ENCODE results near the gene B4GALT2. TPM values are rescaled to one million over a fixed set of nuclear protein-coding genes. Genes with fewer than 3 reads are reported as not detected.

B4GALT2 gene
- total RNA-seq, 2 donors from 2014 or later, result 62.7 to 72.7 TPM

GRCh38 chr1:44021156-44021555 lies 42.1 kb downstream of the B4GALT2 start:
- 81 to 89% methylated on average over 7 to 8 of the region's 8 CpGs for WGBS, 2 experiments (ENCODE audit: insufficient coverage in 1 of 2, insufficient read length in 1 of 2)
- TF ChIP-seq, protein P1, sequence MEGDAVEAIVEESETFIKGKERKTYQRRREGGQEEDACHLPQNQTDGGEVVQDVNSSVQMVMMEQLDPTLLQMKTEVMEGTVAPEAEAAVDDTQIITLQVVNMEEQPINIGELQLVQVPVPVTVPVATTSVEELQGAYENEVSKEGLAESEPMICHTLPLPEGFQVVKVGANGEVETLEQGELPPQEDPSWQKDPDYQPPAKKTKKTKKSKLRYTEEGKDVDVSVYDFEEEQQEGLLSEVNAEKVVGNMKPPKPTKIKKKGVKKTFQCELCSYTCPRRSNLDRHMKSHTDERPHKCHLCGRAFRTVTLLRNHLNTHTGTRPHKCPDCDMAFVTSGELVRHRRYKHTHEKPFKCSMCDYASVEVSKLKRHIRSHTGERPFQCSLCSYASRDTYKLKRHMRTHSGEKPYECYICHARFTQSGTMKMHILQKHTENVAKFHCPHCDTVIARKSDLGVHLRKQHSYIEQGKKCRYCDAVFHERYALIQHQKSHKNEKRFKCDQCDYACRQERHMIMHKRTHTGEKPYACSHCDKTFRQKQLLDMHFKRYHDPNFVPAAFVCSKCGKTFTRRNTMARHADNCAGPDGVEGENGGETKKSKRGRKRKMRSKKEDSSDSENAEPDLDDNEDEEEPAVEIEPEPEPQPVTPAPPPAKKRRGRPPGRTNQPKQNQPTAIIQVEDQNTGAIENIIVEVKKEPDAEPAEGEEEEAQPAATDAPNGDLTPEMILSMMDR (conservative IDR thresholded peaks at IDR 0.05), result no peak
- no peak overlapping the region for H3K9ac ChIP-seq (ENCODE audit: extremely low read depth, low read length, poor library complexity, severe bottlenecking)

GRCh38 chr1:44021581-44022321 lies 42.7 kb downstream of the B4GALT2 start:
- TF ChIP-seq, protein P1 (conservative IDR thresholded peaks at IDR 0.05), result peak; percentile 53
- no peak overlapping the region for H3K9ac ChIP-seq (ENCODE audit: extremely low read depth, low read length, poor library complexity, severe bottlenecking)
- H3K27me3 ChIP-seq (ENCODE audit: control insufficient read depth, insufficient read depth, low read length, poor library complexity, severe bottlenecking), result no peaks in the 10 kb centered on the region
- 89 to 94% methylated on average over 6 to 10 of the region's 10 CpGs for WGBS, 2 experiments (ENCODE audit: insufficient coverage in 1 of 2, insufficient read length in 1 of 2)
- no peak overlapping the region for H3K4me3 ChIP-seq (ENCODE audit: low read length)
- no peak for DNase-seq
- peaks cover 7% of the 10 kb centered on the region for H3K36me3 Mint-ChIP-seq (ENCODE audit: low read depth)
- H3K4me3 Mint-ChIP-seq, result no peak overlapping the region
- no peak overlapping the region for H3K27ac Mint-ChIP-seq
- H3K36me3 ChIP-seq (ENCODE audit: control insufficient read depth, insufficient read depth, low read length), result no peaks in the 10 kb centered on the region
- no peaks in the 10 kb centered on the region for H3K9me3 ChIP-seq (ENCODE audit: control insufficient read depth, low read length)
- H3K27me3 Mint-ChIP-seq (ENCODE audit: insufficient read depth), result no peaks in the 10 kb centered on the region
- peaks cover 2% of the 10 kb centered on the region for H3K4me1 Mint-ChIP-seq
- no peaks in the 10 kb centered on the region for H3K9me3 Mint-ChIP-seq
- H3K27ac ChIP-seq (ENCODE audit: low read depth, low read length), result no peak overlapping the region
- H3K4me1 ChIP-seq (ENCODE audit: control insufficient read depth, insufficient read depth, low read length), result no peaks in the 10 kb centered on the region

More at GRCh38 chr1:44021156-44021555, 42.1 kb downstream of the B4GALT2 start:
- Histone ChIP-seq H3K4me1 (ENCODE audit: control insufficient read depth, insufficient read depth, low read length) (no peaks in the 10 kb centered on the region), H3K9me3 (ENCODE audit: control insufficient read depth, low read length) (no peaks in the 10 kb centered on the region), H3K27me3 (ENCODE audit: control insufficient read depth, insufficient read depth, low read length, poor library complexity, severe bottlenecking) (no peaks in the 10 kb centered on the region), H3K27ac (ENCODE audit: low read depth, low read length) (no peak overlapping the region), H3K36me3 (ENCODE audit: control insufficient read depth, insufficient read depth, low read length) (no peaks in the 10 kb centered on the region), H3K4me3 (ENCODE audit: low read length) (no peak overlapping the region)
- Mint-ChIP-seq H3K27ac (no peak overlapping the region), H3K4me1 (peaks cover 2% of the 10 kb centered on the region), H3K9me3 (no peaks in the 10 kb centered on the region), H3K4me3 (no peak overlapping the region), H3K27me3 (ENCODE audit: insufficient read depth) (no peaks in the 10 kb centered on the region), H3K36me3 (ENCODE audit: low read depth) (peaks cover 7% of the 10 kb centered on the region)
- no peak for DNase-seq

GRCh38 chr1:44024031-44024902 lies 45.3 kb downstream of the B4GALT2 start:
- H3K27me3 Mint-ChIP-seq (ENCODE audit: insufficient read depth), result peaks cover 6% of the 10 kb centered on the region
- TF ChIP-seq, protein P1 (conservative IDR thresholded peaks at IDR 0.05), result no peak
- Histone ChIP-seq H3K4me3 (ENCODE audit: low read length) (no peak overlapping the region), H3K27ac (ENCODE audit: low read depth, low read length) (no peak overlapping the region), H3K36me3 (ENCODE audit: control insufficient read depth, insufficient read depth, low read length) (no peaks in the 10 kb centered on the region), H3K9ac (ENCODE audit: extremely low read depth, low read length, poor library complexity, severe bottlenecking) (no peak overlapping the region), H3K27me3 (ENCODE audit: control insufficient read depth, insufficient read depth, low read length, poor library complexity, severe bottlenecking) (no peaks in the 10 kb centered on the region), H3K9me3 (ENCODE audit: control insufficient read depth, low read length) (no peaks in the 10 kb centered on the region), H3K4me1 (ENCODE audit: control insufficient read depth, insufficient read depth, low read length) (no peaks in the 10 kb centered on the region)
- peaks cover 7% of the 10 kb centered on the region for H3K36me3 Mint-ChIP-seq (ENCODE audit: low read depth)
- no peaks in the 10 kb centered on the region for H3K9me3 Mint-ChIP-seq
- 92 to 94% methylated on average over 8 to 14 of the region's 14 CpGs for WGBS, 2 experiments (ENCODE audit: insufficient coverage in 1 of 2, insufficient read length in 1 of 2)
- no peak for DNase-seq
- no peak overlapping the region for H3K27ac Mint-ChIP-seq
- H3K4me1 Mint-ChIP-seq, result peaks cover 9% of the 10 kb centered on the region
- no peak overlapping the region for H3K4me3 Mint-ChIP-seq

Data from endodermal cell (in vitro differentiated cells).